GM18951 (cell line): ENCODE results near the gene PDE6C.

Experiments
- POLR2A ChIP-seq: IDR thresholded peaks from 4 replicates; pipeline ENCODE4 v1.6.1; 2011; ENCODE audit warnings: mild to moderate bottlenecking; ENCODE audit not compliant: insufficient read length, insufficient read depth; ENCODE audit errors: extremely low read depth
- in situ Hi-C: fragments of 300-500 bp; cut with MboI; formaldehyde crosslinking; loops from one replicate; pipeline ENCODE4 v1.12.0; 2022; ENCODE audit warnings: low sequenced_read_pairs, mixed read lengths, inconsistent platforms; ENCODE audit not compliant: unreplicated experiment

PDE6C gene

GRCh38 chr10:93598157-93598556 lies 14.2 kb upstream of the PDE6C start:
- in situ Hi-C loops: no loop called here
- TF ChIP-seq POLR2A: no peak

- in situ Hi-C loops: no loop called here
- no peak for TF ChIP-seq POLR2A
These were observed 13.0 kb upstream of the PDE6C start for GRCh38 chr10:93599335-93599734.

- in situ Hi-C loops: no loop called here
- TF ChIP-seq POLR2A: no peak
These were observed 12.6 kb upstream of the PDE6C start for GRCh38 chr10:93599778-93600177.

- in situ Hi-C loops: no loop called here
- TF ChIP-seq POLR2A: no peak
These were observed 11.7 kb upstream of the PDE6C start for GRCh38 chr10:93600446-93601145.

GRCh38 chr10:93601146-93601773 lies 11.1 kb upstream of the PDE6C start, which contains the start of gene RBP4:
Gene RBP4 (minus strand): TSS chr10:93601235. CDS start chr10:93601028, 207 bp downstream.
- no peak for TF ChIP-seq POLR2A
- in situ Hi-C loops: no loop called here

- in situ Hi-C loops: no loop called here
- no peak for TF ChIP-seq POLR2A
These were observed 10.6 kb upstream of the PDE6C start for GRCh38 chr10:93601774-93602162.

GRCh38 chr10:93603023-93603422 lies 9.3 kb upstream of the PDE6C start:
- in situ Hi-C loops: no loop called here
- no peak for TF ChIP-seq POLR2A

- TF ChIP-seq POLR2A: no peak
- in situ Hi-C loops: no loop called here
These were observed 8.2 kb upstream of the PDE6C start for GRCh38 chr10:93604146-93604545.

- no peak for TF ChIP-seq POLR2A
- in situ Hi-C loops: no loop called here
These were observed 3.9 kb upstream of the PDE6C start for GRCh38 chr10:93608421-93608820.

- TF ChIP-seq POLR2A: no peak
- in situ Hi-C loops: no loop called here
These were observed 789 bp downstream of the PDE6C start for GRCh38 chr10:93613126-93613525.

GRCh38 chr10:93614101-93614825 lies 1.9 kb downstream of the PDE6C start:
- no peak for TF ChIP-seq POLR2A
- in situ Hi-C loops: no loop called here

GRCh38 chr10:93615576-93616235 lies 3.4 kb downstream of the PDE6C start:
- in situ Hi-C loops: no loop called here
- no peak for TF ChIP-seq POLR2A

GRCh38 chr10:93620925-93621324 lies 8.6 kb downstream of the PDE6C start:
- no peak for TF ChIP-seq POLR2A
- in situ Hi-C loops: no loop called here

- no peak for TF ChIP-seq POLR2A
- in situ Hi-C loops: no loop called here
These were observed 10.6 kb downstream of the PDE6C start for GRCh38 chr10:93622942-93623341.

GRCh38 chr10:93628858-93629257 lies 16.5 kb downstream of the PDE6C start:
- no peak for TF ChIP-seq POLR2A
- in situ Hi-C loops: no loop called here
